HG03175 (cell line): Measurements from ENCODE around the gene IMPA2.
"Not testable (repeated sequence)": the region's sequence is repeated elsewhere in the genome, so short reads cannot be mapped to it uniquely, and the experiment has no call there.

Experiments used
- ATAC-seq: cut with Tn5 transposase; IDR thresholded peaks from one replicate; pipeline ENCODE4 v1.9.1; 2021; ENCODE audit warnings: mild to moderate bottlenecking, moderate library complexity; ENCODE audit not compliant: unreplicated experiment

IMPA2 gene

DNA sequence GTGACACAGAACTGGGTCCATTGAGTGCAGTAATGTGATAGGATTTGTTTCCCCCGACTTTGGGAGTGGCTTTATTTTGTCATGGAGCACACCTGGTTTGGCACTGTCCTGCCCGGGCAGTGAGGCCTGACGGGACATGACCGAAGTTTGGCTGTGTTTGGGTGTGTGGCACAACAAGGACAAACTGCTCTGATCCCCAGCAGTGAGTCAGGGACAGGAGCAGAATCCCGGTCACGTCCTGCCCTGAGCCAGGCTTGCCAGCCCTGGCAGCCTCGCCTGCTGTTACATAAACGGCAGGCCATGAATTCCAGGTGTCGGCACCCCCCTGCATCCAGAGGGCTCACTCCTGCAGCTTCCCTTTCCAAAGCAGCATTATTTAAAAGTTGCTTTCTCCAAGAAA lies 45.7 kb downstream of the IMPA2 start:
- ATAC-seq: no peak

- no peak for ATAC-seq
These were observed 46.2 kb downstream of the IMPA2 start for GRCh38 chr18:12027480-12027879.

GRCh38 chr18:12028040-12028628 lies 46.8 kb downstream of the IMPA2 start:
- ATAC-seq: no peak

DNA sequence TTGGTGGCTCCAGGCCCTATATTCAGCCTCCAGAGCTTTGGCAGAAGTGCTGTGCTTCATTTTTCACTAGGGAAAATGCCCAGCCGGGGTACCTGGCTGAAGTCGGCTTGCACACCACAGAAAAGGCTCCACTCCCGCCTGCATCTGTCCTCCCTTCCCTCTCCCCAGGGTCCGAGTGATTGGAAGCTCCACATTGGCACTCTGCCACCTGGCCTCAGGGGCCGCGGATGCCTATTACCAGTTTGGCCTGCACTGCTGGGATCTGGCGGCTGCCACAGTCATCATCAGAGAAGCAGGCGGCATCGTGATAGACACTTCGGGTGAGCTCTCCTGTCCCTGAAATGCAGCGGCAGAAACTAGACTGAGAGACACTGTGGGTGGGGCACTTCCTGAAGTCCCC lies 47.4 kb downstream of the IMPA2 start:
- no peak for ATAC-seq

DNA sequence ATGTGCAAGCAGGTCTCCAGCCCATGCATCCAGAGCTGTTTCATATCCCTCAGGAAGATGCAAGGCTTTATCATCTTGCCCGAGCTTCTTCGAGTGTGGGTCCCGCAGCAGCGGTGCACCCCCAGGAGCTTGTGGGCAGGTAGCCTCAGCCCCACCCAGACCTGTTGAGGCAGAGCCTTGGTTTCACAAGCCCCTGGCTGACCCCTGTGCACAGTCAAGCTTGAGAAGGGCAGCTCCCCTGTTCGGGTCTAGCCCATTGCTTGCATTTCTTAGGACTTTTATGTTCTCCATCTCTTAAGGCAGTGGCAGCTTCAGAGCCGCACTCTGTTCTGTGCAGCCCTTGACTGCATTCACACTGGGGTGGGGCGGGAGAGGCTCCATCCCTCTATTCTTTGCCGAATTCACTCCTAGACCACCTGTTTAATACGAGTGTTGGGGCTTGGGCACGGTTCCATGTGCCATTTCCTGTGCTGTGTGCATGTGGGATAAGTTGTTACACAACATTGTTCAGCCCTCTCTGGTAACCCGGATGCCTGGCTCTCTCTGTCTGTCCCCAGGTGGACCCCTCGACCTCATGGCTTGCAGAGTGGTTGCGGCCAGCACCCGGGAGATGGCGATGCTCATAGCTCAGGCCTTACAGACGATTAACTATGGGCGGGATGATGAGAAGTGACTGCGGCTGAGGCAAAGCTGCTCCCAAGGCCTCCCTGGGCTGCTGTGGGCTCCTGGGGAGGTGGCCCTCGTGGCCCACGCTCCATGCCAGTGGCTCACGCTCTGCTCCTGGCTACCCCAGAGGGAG lies 48.7 kb downstream of the IMPA2 start:
- ATAC-seq: no peak

- ATAC-seq: no peak
These were observed 49.4 kb downstream of the IMPA2 start for GRCh38 chr18:12030670-12031069.

GRCh38 chr18:12031181-12031580 lies 49.9 kb downstream of the IMPA2 start:
- ATAC-seq: no peak

DNA sequence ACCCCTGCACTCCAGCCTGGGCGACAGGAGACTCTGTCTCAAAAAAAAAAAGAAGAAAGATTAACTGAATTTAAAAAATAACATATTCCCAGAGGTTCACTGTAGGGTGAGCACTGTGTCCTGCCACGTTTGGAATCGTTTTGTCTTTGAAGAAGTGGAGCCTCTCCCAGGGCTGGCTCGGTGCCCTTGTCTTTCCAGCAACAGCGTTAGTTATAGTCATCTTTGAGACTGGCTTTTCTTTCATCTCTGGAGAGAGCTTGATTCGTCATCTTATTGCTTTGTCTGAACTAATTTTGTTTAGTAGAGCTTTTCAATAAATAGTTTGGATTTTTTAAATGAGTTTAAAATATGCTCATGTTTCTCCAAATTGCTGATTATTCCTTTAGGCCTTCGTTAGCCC lies 50.5 kb downstream of the IMPA2 start:
- ATAC-seq: no peak

GRCh38 chr18:12032786-12033642 lies 51.7 kb downstream of the IMPA2 start:
- no peak for ATAC-seq

GRCh38 chr18:12033643-12034025 lies 52.3 kb downstream of the IMPA2 start:
- ATAC-seq: no peak

DNA sequence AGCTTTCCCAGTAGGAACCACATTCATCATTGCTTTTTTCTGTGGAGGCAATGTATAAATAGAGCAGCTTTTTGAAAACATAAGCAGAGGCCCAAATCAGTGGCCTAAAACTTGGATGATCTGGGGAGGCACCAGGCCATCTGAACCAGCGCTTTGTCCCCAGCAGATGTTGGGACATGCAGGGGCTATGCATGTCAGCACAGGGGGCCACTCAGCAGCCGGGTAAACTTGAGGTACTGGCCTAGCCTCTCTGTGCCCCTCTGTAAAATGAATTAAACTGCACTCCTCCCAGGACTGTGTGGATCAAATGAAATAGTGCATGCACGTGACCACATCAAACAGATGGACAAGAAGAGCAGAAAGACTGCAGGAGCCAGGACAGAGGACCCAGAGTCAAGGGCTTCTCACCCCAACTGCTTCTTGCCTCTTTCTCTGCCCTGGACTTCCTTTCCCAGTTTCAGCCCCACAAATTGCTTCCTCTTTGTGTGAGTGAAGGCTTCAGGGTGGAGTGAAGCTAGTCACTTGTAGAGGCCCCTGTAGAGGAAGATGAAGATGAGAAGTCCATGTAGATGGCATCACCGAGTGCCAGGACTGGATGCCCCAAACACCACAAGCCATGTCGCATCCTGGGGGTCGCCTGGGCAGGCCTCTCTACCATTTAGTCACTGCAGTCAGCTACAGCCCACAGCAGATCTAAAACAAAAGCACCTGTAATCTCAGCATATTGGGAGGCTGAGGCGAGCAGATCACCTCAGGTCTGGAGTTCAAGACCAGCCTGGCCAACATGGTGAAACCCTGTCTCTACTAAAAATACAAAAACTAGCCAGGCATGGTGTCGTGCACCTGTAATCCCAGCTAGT lies 53.2 kb downstream of the IMPA2 start:
- no peak for ATAC-seq

DNA sequence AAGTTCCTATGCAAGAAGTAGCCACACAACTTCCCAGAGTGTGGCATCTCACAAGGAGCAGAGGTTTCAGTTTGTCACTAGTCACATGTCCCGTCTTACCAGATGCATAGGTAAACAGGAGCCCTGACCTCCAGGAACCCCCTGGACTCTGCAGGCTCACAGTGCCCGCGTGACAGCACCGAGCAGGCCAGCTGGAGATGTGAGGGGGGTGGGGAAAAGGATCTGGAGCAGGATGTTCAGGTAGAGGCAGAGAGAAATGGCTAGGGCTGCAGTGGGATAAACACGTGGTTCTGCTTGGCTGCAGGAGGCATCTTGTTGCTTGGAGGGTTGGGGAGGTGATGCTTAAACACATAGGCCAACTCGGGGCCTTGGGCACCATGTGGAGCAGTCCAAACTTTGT lies 54.2 kb downstream of the IMPA2 start:
- ATAC-seq: no peak

DNA sequence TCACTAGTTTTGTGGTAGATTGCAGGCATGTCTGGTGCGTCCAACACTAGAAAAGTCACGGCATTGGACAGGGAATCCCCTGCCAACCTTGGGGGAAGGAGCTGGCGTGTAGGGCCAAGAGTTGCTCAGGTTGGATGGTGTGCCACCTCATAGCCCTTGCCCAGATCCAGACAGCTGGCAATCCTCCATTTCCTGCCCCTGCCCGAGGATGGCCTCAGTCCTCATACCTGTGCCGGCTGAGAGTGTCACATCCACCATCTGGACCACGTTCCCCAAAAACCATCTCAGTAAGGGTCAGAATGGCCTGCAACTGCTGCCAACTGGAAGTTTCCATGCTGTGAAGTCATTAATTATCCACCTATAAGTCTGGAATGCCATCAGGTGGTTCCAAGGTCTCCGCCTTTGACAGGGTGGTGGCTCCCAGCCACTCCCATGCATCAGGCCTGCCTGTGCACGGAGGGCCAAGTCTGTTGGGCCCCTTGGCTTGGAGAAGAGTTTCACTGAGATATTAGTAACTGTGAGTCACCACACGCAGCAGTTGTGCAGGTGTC lies 55.0 kb downstream of the IMPA2 start:
- ATAC-seq: no peak

- ATAC-seq: peak; percentile 2
These were observed 56.9 kb downstream of the IMPA2 start for GRCh38 chr18:12038082-12038638.

- ATAC-seq: peak; percentile 88
These were observed 57.6 kb downstream of the IMPA2 start for GRCh38 chr18:12038639-12039539.

DNA sequence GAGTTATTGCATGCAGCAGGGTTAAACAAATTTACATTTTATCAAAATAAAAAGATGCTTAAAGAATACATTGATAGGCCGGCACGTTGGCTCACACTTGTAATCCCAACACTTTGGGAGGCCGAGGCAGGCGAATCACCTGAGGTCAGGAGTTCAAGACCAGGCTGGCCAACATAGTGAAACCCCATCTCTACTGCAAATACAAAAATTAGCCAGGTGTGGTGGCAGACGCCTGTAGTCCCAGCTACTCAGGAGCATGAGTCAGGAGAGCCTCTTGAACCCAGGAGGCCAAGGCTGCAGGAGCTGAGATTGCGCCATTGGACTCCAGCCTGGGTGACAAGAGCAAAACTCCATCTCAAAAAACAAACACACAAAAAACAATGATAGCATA lies 58.2 kb downstream of the IMPA2 start:
- ATAC-seq: not testable (repeated sequence)

DNA sequence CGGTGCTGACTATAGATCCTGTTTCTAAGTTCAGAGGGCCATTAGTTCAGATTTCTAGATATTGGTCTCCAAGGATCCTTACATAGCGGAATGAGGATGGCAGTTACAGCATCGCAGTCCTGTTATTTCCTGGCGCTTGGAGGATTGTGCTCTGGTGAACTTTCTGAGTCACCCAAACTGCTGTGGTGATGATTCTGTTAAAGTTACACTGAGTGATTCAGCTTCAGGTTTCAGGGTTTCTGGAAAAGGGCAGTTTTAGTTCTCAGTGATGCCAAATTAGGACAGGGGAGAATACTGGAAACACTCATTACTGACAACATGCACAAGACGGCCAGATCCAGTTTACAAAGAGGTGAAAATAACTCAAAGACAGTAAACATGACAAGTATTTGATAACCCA lies 60.3 kb downstream of the IMPA2 start:
- no peak for ATAC-seq

DNA sequence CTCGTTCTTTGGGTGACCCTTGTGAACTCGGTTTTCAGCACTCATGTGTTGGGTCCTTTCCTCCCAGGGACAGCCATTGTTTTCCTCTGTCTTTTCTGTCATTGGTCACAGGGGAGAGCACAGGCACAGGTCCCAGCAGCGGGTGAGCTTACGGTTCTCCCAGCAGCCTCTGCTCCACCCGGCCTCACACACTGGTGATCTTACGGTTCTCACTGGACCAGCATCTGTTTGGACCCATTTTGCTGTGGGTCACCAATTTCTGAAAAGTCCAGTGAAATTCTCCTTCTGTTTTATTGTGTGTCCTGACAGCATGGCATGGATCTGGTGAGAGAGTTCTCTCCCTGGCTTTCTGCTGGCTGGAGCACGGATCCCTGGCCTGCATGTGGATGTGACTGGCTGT lies 62.5 kb downstream of the IMPA2 start:
- ATAC-seq: no peak

GRCh38 chr18:12044591-12044990 lies 63.3 kb downstream of the IMPA2 start:
- no peak for ATAC-seq
